Fibroblast of lung (primary cell): ENCODE measurements around the gene ZBTB7C.

ENCODE experiments used
- CTCF ChIP-seq, 2 donors: IDR thresholded peaks in 1 of 2; conservative IDR thresholded peaks in 1 of 2; 1 replicate in 1 of 2; 2 replicates in 1 of 2; pipeline ENCODE4 v1.5.1; 2011 to 2012; ENCODE audit warnings: low read length in 2 of 2, control low read depth in 1 of 2, inconsistent platforms in 1 of 2, low read depth in 1 of 2, mild to moderate bottlenecking in 1 of 2
- EZH2 ChIP-seq: IDR thresholded peaks from 2 replicates; pipeline ENCODE4 v1.5.1; 2012; ENCODE audit warnings: low read length, control low read depth, mild to moderate bottlenecking; ENCODE audit errors: missing control alignments

GRCh38 chr18:48367557-48367956 lies 41.6 kb downstream of the ZBTB7C start:
- no peak for TF ChIP-seq CTCF (conservative IDR thresholded peaks at IDR 0.05 in 1 of 2, IDR thresholded peaks at IDR 0.05 in 1 of 2; ENCODE audit: low read depth in 1 of 2, low read length in 2 of 2)
- no peak for TF ChIP-seq EZH2
